ENCODE results near the gene VPS51. TPM values are rescaled to one million over a fixed set of nuclear protein-coding genes. Genes with fewer than 3 reads are reported as not detected.

The VPS51 gene
- total and polyA plus RNA-seq, 9 of the 15 experiments (the other 6 are each of a cell fraction or from before 2014, with no cell fraction given) = 1.8 to 143 (median 46.8) TPM

DNA sequence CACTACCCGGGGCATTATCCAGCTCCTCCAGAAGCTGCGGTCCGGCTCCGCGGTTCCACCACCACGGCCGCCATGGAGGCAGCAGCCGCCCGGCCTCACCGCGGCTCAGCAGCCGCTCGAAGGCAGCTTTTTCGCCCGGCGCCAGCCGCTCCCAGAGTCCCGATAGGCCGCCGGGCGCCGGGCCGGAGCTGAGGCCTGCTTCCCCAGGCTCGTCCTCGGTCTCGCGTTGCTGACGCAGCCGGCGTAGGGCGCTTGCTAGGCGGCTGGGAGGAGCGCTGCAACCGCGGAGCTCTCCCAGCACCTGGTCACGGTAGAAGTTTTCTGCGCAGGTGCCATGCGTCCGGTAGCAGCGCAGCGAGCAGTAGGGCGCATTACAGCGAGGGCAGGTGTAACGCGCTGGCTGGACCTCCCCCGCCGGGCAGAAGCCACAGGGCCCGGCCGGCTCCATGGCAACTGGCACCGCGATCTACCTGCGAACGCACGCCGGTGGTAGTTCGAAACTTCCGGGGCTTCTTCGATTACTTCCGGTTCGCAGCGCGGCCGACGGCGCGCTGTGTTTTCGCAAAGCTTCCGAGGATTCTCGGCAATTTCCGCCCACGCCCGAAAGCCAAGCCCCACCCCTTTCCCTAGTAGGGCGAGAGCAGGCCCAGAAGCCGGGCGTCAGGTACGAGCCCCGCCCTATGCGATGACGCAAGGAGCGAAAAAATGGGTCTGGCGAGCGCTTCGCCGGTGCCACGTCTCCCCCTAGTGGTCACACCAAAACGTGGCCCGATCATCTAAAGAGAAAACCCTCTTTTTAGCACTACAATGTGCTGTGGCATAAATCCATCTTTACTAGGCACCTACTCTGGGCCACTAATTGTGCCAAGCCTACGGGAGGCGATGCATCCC lies 21.4 kb downstream of the VPS51 start, which contains the start of gene ZNHIT2 (continued):
- TF ChIP-seq, protein P1, sequence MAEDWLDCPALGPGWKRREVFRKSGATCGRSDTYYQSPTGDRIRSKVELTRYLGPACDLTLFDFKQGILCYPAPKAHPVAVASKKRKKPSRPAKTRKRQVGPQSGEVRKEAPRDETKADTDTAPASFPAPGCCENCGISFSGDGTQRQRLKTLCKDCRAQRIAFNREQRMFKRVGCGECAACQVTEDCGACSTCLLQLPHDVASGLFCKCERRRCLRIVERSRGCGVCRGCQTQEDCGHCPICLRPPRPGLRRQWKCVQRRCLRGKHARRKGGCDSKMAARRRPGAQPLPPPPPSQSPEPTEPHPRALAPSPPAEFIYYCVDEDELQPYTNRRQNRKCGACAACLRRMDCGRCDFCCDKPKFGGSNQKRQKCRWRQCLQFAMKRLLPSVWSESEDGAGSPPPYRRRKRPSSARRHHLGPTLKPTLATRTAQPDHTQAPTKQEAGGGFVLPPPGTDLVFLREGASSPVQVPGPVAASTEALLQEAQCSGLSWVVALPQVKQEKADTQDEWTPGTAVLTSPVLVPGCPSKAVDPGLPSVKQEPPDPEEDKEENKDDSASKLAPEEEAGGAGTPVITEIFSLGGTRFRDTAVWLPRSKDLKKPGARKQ (CRISPR knock-in tag; IDR thresholded peaks at IDR 0.05) = no peak
- TF ChIP-seq PHF21A (IDR thresholded peaks at IDR 0.05; ENCODE audit: borderline replicate concordance, low read depth) = no peak
- peak; percentile 91 for TF ChIP-seq MYC (IDR thresholded peaks at IDR 0.05; ENCODE audit: low read depth, low read length)
- TF ChIP-seq MYC (CRISPR knock-in tag; IDR thresholded peaks at IDR 0.05; ENCODE audit: borderline replicate concordance, low read depth) = peak; percentile 81
- no peak for TF ChIP-seq CBX5 (IDR thresholded peaks at IDR 0.05; ENCODE audit: borderline replicate concordance, low read depth)
- TF ChIP-seq HDAC8 (tag; IDR thresholded peaks at IDR 0.05) = no peak
- TF ChIP-seq SRSF1 (IDR thresholded peaks at IDR 0.05; ENCODE audit: low read depth, low read length) = no peak
- TF ChIP-seq HNRNPH1 (optimal IDR thresholded peaks at IDR 0.05; ENCODE audit: low read depth, low read length) = no peak
- TF ChIP-seq ZNF512 (tag; IDR thresholded peaks at IDR 0.05) = no peak
- no peak for TF ChIP-seq ZNF24 (IDR thresholded peaks at IDR 0.05)
- TF ChIP-seq ELF1 (tag; IDR thresholded peaks at IDR 0.05) = peak; percentile 91
- peak; percentile 66 to 89 for TF ChIP-seq MAZ (CRISPR knock-in tag; conservative IDR thresholded peaks at IDR 0.05 in 1 of 2, IDR thresholded peaks at IDR 0.05 in 1 of 2)
- TF ChIP-seq TEAD4 (IDR thresholded peaks at IDR 0.05; ENCODE audit: low read length) = no peak
- TF ChIP-seq TEAD4 (CRISPR knock-in tag; IDR thresholded peaks at IDR 0.05; ENCODE audit: borderline replicate concordance) = peak; percentile 35; the same call in 1 of the 2 replicates
- TF ChIP-seq MLLT1 (IDR thresholded peaks at IDR 0.05) = no peak
- TF ChIP-seq HDGF (IDR thresholded peaks at IDR 0.05) = peak; percentile 71; the same call in 1 of the 2 replicates
- no peak for TF ChIP-seq ID3 (CRISPR knock-in tag; IDR thresholded peaks at IDR 0.05)
- peak; percentile 61 for TF ChIP-seq ID3 (tag; IDR thresholded peaks at IDR 0.05)

All from K562 (cell line).